ENCODE data around the gene ATP8A2. TPM values are rescaled to one million over a fixed set of nuclear protein-coding genes. Genes with fewer than 3 reads are reported as not detected.

ATP8A2 gene
- total RNA-seq, 6 experiments from 2014 or later: not detected

DNA sequence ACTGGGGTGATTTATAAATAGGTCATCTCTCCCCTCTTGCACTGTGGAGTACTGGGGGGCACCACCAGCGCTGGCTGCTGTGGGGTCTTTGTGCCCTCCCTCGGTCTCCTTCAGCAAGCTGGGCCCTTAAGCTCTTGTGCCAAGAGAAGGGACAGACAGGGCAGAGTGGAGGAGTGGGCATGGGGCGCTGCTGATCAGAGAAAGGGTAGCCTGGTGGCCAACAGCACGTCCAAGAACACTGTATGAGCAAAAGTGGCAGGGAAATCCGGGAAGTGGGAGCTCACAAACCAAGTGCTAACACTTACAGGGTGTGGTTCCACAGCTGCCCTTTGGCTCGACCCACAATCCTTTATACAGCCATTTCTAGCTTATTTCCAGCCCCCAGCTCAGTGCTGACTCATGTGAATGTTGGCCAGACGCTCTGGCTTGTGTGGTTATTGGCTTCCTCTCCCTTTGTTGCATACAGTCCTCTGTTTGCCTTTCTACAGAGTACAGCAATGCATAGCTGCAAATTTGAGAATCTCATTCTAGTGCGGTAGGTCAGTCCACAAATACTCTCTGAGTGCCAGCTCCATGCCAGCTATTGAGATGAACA is 381.3 kb downstream of the ATP8A2 start:
- 50% methylated on average over 6 of the region's 8 CpGs for WGBS (ENCODE audit: insufficient coverage, low coverage, low lambda C conversion rate, missing lambda C conversion rate)
- Histone ChIP-seq H3K27ac (no peak overlapping the region), H3K4me3 (no peak overlapping the region), H3K36me3 (no peaks in the 10 kb centered on the region), H3K27me3 (no peaks in the 10 kb centered on the region), H3K9me3 (no peaks in the 10 kb centered on the region), H3K4me1 (no peaks in the 10 kb centered on the region)
- no peak for TF ChIP-seq CTCF (IDR thresholded peaks at IDR 0.05)
- TF ChIP-seq POLR2A (IDR thresholded peaks at IDR 0.05): no peak
- DNase-seq: no peak
- peak in 1 of 4 donors; percentile 47 for ATAC-seq
- intact Hi-C loops (cut with DNase I): no loop called here

DNA sequence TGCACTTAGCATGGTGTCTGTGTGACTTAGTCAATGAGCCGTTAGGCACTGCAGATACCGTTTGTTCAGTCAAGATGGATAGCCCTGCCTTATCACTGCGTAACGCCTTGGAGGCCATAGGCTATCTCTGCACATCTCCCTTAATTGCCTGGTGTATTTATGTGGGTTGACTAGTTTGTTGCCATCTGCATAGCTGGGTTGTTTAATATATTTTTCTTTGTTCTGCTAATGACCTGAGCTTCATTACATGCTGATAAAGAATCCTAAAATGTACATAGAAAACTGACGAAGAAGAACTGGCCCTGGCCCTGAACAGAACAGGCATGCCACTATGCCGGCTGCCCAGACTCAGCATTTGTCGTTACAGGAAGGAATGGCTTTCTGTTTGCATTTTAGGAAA is 382.2 kb downstream of the ATP8A2 start:
- 48% methylated on average over 7 of the region's 7 CpGs for WGBS (ENCODE audit: insufficient coverage, low coverage, low lambda C conversion rate, missing lambda C conversion rate)
- Histone ChIP-seq H3K27ac (no peak overlapping the region), H3K27me3 (no peaks in the 10 kb centered on the region), H3K4me3 (no peak overlapping the region), H3K36me3 (no peaks in the 10 kb centered on the region), H3K4me1 (no peaks in the 10 kb centered on the region), H3K9me3 (no peaks in the 10 kb centered on the region)
- DNase-seq (no peak), ATAC-seq (no peak)
- TF ChIP-seq POLR2A (IDR thresholded peaks at IDR 0.05) (no peak), CTCF (IDR thresholded peaks at IDR 0.05) (no peak)
- intact Hi-C loops (cut with DNase I): no loop called here

DNA sequence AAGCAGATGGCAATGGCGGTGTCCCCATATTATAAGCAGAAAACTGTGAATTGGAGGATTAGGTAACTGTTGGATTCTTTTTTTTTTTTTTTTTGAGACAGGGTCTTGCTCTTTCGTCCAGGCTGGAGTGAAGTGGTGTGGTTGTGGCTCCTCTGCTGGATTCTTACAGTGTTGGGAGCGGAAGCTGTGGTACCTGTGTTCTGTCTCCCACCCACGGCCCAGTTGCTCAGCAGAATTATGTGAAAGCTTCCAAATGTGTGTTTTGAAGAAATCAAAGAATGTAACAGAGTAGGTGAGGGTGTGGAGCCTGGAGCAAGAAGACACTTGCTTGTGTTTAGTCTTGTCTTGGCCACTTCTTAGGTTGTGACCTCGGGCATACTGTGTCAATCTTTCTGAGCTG is 384.5 kb downstream of the ATP8A2 start:
- Histone ChIP-seq H3K4me3 (no peak overlapping the region), H3K27ac (no peak overlapping the region), H3K27me3 (no peaks in the 10 kb centered on the region), H3K36me3 (no peaks in the 10 kb centered on the region), H3K9me3 (no peaks in the 10 kb centered on the region), H3K4me1 (no peaks in the 10 kb centered on the region)
- intact Hi-C loops (cut with DNase I): no loop called here
- TF ChIP-seq CTCF (IDR thresholded peaks at IDR 0.05) (no peak), POLR2A (IDR thresholded peaks at IDR 0.05) (no peak)
- no peak for DNase-seq
- WGBS (ENCODE audit: insufficient coverage, low coverage, low lambda C conversion rate, missing lambda C conversion rate): 69% methylated on average over 5 of the region's 5 CpGs
- no peak for ATAC-seq

- TF ChIP-seq CTCF (IDR thresholded peaks at IDR 0.05) (no peak), POLR2A (IDR thresholded peaks at IDR 0.05) (no peak)
- H3K27ac ChIP-seq: no peak overlapping the region
- 79% methylated on average over 8 of the region's 8 CpGs for WGBS (ENCODE audit: insufficient coverage, low coverage, low lambda C conversion rate, missing lambda C conversion rate)
- no peaks in the 10 kb centered on the region for H3K36me3 ChIP-seq
- intact Hi-C loops (cut with DNase I): no loop called here
- H3K9me3 ChIP-seq: no peaks in the 10 kb centered on the region
- no peak for DNase-seq
- no peaks in the 10 kb centered on the region for H3K4me1 ChIP-seq
- no peaks in the 10 kb centered on the region for H3K27me3 ChIP-seq
- no peak for ATAC-seq
- no peak overlapping the region for H3K4me3 ChIP-seq
Observed at GRCh38 chr13:25756912-25757311, 385.1 kb downstream of the ATP8A2 start.

GRCh38 chr13:25761041-25761440 is 389.3 kb downstream of the ATP8A2 start:
- H3K9me3 ChIP-seq: no peaks in the 10 kb centered on the region
- no peaks in the 10 kb centered on the region for H3K27me3 ChIP-seq
- intact Hi-C loops (cut with DNase I): no loop called here
- H3K36me3 ChIP-seq: no peaks in the 10 kb centered on the region
- no peak overlapping the region for H3K27ac ChIP-seq
- 64% methylated on average over 3 of the region's 3 CpGs for WGBS (ENCODE audit: insufficient coverage, low coverage, low lambda C conversion rate, missing lambda C conversion rate)
- ATAC-seq (no peak), DNase-seq (no peak)
- no peak for TF ChIP-seq CTCF (IDR thresholded peaks at IDR 0.05)
- TF ChIP-seq POLR2A (IDR thresholded peaks at IDR 0.05): no peak
- H3K4me1 ChIP-seq: no peaks in the 10 kb centered on the region
- H3K4me3 ChIP-seq: no peak overlapping the region

Data from right lobe of liver (tissue), 6 donors.